Stomach (tissue), 9 donors: ENCODE results near the gene GNGT1. TPM values are rescaled to one million over a fixed set of nuclear protein-coding genes. Genes with fewer than 3 reads are reported as not detected.
A peak's percentile ranks its signal among the peaks of the same experiment; 100 is the strongest.

Experiments used
- DNase-seq, 2 donors: peaks; one replicate each; pipeline versions ENCODE4 v3.0.0 to v3.0.0-alpha.2; 2013 to 2019
- H3K27ac ChIP-seq, 5 donors: fragments of 200-600 bp in 4 of 5; sonication (generic) in 4 of 5; one replicate each; pipeline ENCODE4 v1.5.1; 2013 to 2019; ENCODE audit warnings: mild to moderate bottlenecking in 1 of 5, moderate library complexity in 1 of 5
- H3K27me3 ChIP-seq, 3 donors: fragments of 200-600 bp; sonication (generic); one replicate each; pipeline ENCODE4 v1.5.1; 2017 to 2019; ENCODE audit warnings: mixed run types in 1 of 3
- H3K36me3 ChIP-seq, 4 donors: fragments of 200-600 bp; sonication (generic); 1 replicate in 3 of 4; 2 replicates in 1 of 4; pipeline ENCODE4 v1.5.1; 2016 to 2019
- H3K4me1 ChIP-seq, 4 donors: fragments of 200-600 bp; sonication (generic); one replicate each; pipeline ENCODE4 v1.5.1; 2016 to 2019
- H3K4me3 ChIP-seq, 4 donors: fragments of 200-600 bp; sonication (generic) in 3 of 4; one replicate each; pipeline ENCODE4 v1.5.1; 2016 to 2019; ENCODE audit warnings: mild to moderate bottlenecking in 1 of 4
- H3K9me3 ChIP-seq, 4 donors: fragments of 200-600 bp; sonication (generic); one replicate each; pipeline ENCODE4 v1.5.1; 2016 to 2019
- CTCF ChIP-seq, 7 experiments: fragments of 450-650 bp in 4 of 7; fragments of 200-600 bp in 3 of 7; sonication (generic) in 3 of 7; IDR thresholded peaks; one replicate each; pipeline ENCODE4 v1.5.1; 2016 to 2019; ENCODE audit warnings: antibody characterized with exemption in 7 of 7, control low read depth in 2 of 7, mild to moderate bottlenecking in 1 of 7
- EP300 ChIP-seq: sonication (generic); formaldehyde crosslinking; IDR thresholded peaks from one replicate; pipeline ENCODE4 v1.6.1; 2017; ENCODE audit warnings: antibody characterized with exemption
- POLR2A ChIP-seq, 4 donors: fragments of 450-650 bp; IDR thresholded peaks; one replicate each; pipeline ENCODE4 v1.6.1; 2016; ENCODE audit warnings: antibody characterized with exemption in 4 of 4, control low read depth in 2 of 4, mild to moderate bottlenecking in 1 of 4, moderate library complexity in 1 of 4
- POLR2AphosphoS5 ChIP-seq, 3 donors: sonication (generic); formaldehyde crosslinking; IDR thresholded peaks; one replicate each; pipeline ENCODE4 v1.6.1; 2016; ENCODE audit warnings: antibody characterized with exemption in 3 of 3
- WGBS, 5 donors: extraction: QIAGEN DNeasy Blood & Tissue Kit in 3 of 5; methylation state at CpG; one replicate each; pipeline versions ENCODE4 v1.1.5 to v1.1.7; 2013 to 2018; 5-methylcytosine and 5-hydroxymethylcytosine counted together
- intact Hi-C: fragments of 100-400 bp; cut with DNase I; formaldehyde crosslinking; loops from one replicate; pipeline ENCODE4 v1.15.1; 2023; ENCODE audit warnings: low total_unique reads
- polyA plus RNA-seq, 3 donors: library from polyadenylated mRNA; stranded (reverse); fragments of 200-250 nt; gene quantifications; one replicate each; pipeline ENCODE4 v1.2.3, GENCODE V29; 2013
- total RNA-seq, 5 donors: library from RNA; depleted of rRNA; stranded (reverse); fragments of >200 nt; gene quantifications; one replicate each; pipeline versions ENCODE4 v1.1.0 to v1.2.3, GENCODE V29; 2014 to 2016
- donor health status: healthy with polysubstance abuse.
- donor health status: Bipolar disorder and iron deficiency.
- donor health status: healthy.

GNGT1 gene
- total and polyA plus RNA-seq, 8 donors: not detected

GRCh38 chr7:93920496-93921182, 14.3 kb downstream of the GNGT1 start:
- peak overlapping the region in 3 of 4 donors; percentile 51 to 63 (median 57) for H3K4me3 ChIP-seq
- no peaks in the 10 kb centered on the region for H3K36me3 ChIP-seq
- no peaks in the 10 kb centered on the region for H3K9me3 ChIP-seq
- H3K27ac ChIP-seq: peak overlapping the region in 4 of 5 donors; percentile 73 to 90 (median 86)
- TF ChIP-seq CTCF (IDR thresholded peaks at IDR 0.05) (no peak), POLR2AphosphoS5 (IDR thresholded peaks at IDR 0.05) (no peak), EP300 (no peak), POLR2A (IDR thresholded peaks at IDR 0.05) (no peak)
- DNase-seq: no peak
- intact Hi-C loops: no loop called here
- WGBS, 5 donors: 42 to 55% (median 50%) methylated on average over 6 of the region's 6 CpGs
- peaks cover 0 to 4% (median 0%) of the 10 kb centered on the region in 3 donors for H3K27me3 ChIP-seq
- H3K4me1 ChIP-seq: peaks cover 4 to 26% (median 16%) of the 10 kb centered on the region in 4 donors

- peak in 1 of 2 donors; percentile 17 for DNase-seq
- Histone ChIP-seq H3K27ac (peak overlapping the region; percentile 13 to 90 (median 85)), H3K4me1 (peaks cover 4 to 26% (median 16%) of the 10 kb centered on the region in 4 donors), H3K4me3 (peak overlapping the region; percentile 51 to 63 (median 56)), H3K27me3 (peaks cover 0 to 4% (median 0%) of the 10 kb centered on the region in 3 donors), H3K9me3 (no peaks in the 10 kb centered on the region), H3K36me3 (peaks cover 0 to under 1% (median 0%) of the 10 kb centered on the region in 4 donors)
- 49 to 70% (median 60%) methylated on average over 8 of the region's 8 CpGs for WGBS, 5 donors
- no peak for TF ChIP-seq EP300
- no peak for TF ChIP-seq POLR2AphosphoS5 (IDR thresholded peaks at IDR 0.05)
- no peak for TF ChIP-seq POLR2A (IDR thresholded peaks at IDR 0.05)
- no peak for TF ChIP-seq CTCF (IDR thresholded peaks at IDR 0.05)
- intact Hi-C loops: no loop called here
Measured at GRCh38 chr7:93921186-93921585, 14.8 kb downstream of the GNGT1 start.

GRCh38 chr7:93921607-93922566, 15.5 kb downstream of the GNGT1 start, which contains the start of gene GNG11:
TSS of gene GNG11 (plus strand) at chr7:93921735. CDS start at chr7:93922138, 403 bp downstream.
- Histone ChIP-seq H3K9me3 (no peaks in the 10 kb centered on the region), H3K36me3 (peaks cover 0 to 7% (median 3%) of the 10 kb centered on the region in 4 donors), H3K4me1 (peaks cover 4 to 28% (median 16%) of the 10 kb centered on the region in 4 donors), H3K27me3 (peaks cover 0 to 4% (median 0%) of the 10 kb centered on the region in 3 donors), H3K4me3 (peak within 1 kb of the TSS; percentile 51 to 63 (median 56)), H3K27ac (peak within 1 kb of the TSS; percentile 73 to 90 (median 85))
- DNase-seq: peak; percentile 53 to 88
- intact Hi-C loops: no loop called here
- 2 to 3% (median 3%) methylated on average over 32 to 39 of the region's 39 CpGs for WGBS, 5 donors
- TF ChIP-seq EP300 (no peak), POLR2AphosphoS5 (IDR thresholded peaks at IDR 0.05) (peak in 1 of 3 donors; percentile 29)

- H3K4me3 ChIP-seq: peak overlapping the region; percentile 51 to 63 (median 56)
- H3K27me3 ChIP-seq: peaks cover 0 to 4% (median 0%) of the 10 kb centered on the region in 3 donors
- peaks cover 0 to 7% (median 4%) of the 10 kb centered on the region in 4 donors for H3K36me3 ChIP-seq
- H3K27ac ChIP-seq: peak overlapping the region in 4 of 5 donors; percentile 73 to 90 (median 86)
- DNase-seq: peak in 1 of 2 donors; percentile 50
- TF ChIP-seq EP300: no peak
- no peak for TF ChIP-seq CTCF (IDR thresholded peaks at IDR 0.05)
- no peak for TF ChIP-seq POLR2A (IDR thresholded peaks at IDR 0.05)
- TF ChIP-seq POLR2AphosphoS5 (IDR thresholded peaks at IDR 0.05): no peak
- intact Hi-C loops: no loop called here
- 60 to 72% (median 67%) methylated on average over 6 of the region's 6 CpGs for WGBS, 5 donors
- peaks cover 4 to 34% (median 20%) of the 10 kb centered on the region in 4 donors for H3K4me1 ChIP-seq
- no peaks in the 10 kb centered on the region for H3K9me3 ChIP-seq
Measured at GRCh38 chr7:93923296-93923695, 16.9 kb downstream of the GNGT1 start.
